CD4-positive, alpha-beta T cell treated with Interleukin-15 for 1 hour (primary cell): ENCODE results near the gene MDM4.
"Not testable (repeated sequence)": the region's sequence is repeated elsewhere in the genome, so short reads cannot be mapped to it uniquely, and the experiment has no call there.

Experiments used
- DNase-seq: peaks from one replicate; pipeline ENCODE4 v3.0.0-alpha.2; 2020

MDM4 gene, protein sequence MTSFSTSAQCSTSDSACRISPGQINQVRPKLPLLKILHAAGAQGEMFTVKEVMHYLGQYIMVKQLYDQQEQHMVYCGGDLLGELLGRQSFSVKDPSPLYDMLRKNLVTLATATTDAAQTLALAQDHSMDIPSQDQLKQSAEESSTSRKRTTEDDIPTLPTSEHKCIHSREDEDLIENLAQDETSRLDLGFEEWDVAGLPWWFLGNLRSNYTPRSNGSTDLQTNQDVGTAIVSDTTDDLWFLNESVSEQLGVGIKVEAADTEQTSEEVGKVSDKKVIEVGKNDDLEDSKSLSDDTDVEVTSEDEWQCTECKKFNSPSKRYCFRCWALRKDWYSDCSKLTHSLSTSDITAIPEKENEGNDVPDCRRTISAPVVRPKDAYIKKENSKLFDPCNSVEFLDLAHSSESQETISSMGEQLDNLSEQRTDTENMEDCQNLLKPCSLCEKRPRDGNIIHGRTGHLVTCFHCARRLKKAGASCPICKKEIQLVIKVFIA

DNA sequence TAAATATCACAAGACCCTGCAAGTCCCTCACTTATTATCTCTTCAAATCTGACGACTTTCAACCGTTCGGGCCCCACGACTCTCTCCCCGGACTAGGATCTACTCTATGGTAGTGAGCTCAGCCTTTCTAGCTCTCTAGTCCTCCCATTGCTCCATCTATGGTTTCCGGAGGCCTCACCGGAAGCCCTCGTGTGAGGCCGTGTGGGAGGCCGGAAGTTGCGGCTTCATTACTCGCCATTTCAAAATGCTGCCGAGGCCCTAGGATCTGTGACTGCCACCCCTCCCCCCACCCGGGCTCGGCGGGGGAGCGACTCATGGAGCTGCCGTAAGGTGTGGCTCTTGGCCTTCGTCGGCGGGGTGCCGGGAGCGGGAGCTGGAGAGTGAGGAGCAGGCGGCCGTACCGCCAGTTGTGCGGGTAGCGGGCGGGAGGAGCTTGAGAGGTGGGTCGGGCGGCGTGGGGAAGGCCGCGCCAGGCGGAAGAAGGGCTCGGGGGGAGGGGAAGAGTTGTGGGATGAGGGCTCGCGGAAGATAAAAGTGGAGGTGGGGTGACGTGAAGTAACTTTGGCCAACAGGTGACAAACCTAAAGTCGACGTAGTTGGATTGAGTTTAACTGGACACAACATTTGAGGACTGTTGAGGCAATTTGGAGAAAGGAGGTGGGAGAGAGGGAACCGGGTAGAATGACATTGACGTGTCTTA lies at the start of gene MDM4:
Gene MDM4, plus strand, starts transcription at position 227 of the 700 bp plus-strand sequence. CDS start 9,113 bp downstream, outside the sequence.
- DNase-seq: peak; percentile 96

- DNase-seq: no peak
Measured at GRCh38 chr1:204466416-204467405, 49.5 kb upstream of the MDM4 start.

DNA sequence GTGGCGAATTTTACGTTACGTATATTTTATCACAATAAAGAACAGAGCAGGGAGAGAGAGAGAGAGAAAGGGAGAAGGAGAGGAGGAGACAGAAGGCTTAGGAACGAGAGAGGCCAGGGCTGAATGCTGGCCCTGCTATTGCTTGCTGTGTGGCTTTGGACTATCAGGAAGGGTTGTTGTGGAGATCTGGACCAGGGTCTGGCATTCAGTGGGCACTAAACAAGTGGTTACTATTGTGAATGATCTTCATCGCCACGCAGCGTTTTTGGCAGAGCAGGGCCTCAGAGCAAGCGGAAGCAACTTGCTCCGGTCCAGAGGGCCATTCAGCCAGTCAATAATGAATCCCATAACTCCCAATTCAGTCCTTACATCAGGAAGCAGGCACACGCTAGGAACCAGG lies 48.0 kb upstream of the MDM4 start:
- DNase-seq: no peak

GRCh38 chr1:204468766-204469302 lies 47.4 kb upstream of the MDM4 start:
- no peak for DNase-seq

DNA sequence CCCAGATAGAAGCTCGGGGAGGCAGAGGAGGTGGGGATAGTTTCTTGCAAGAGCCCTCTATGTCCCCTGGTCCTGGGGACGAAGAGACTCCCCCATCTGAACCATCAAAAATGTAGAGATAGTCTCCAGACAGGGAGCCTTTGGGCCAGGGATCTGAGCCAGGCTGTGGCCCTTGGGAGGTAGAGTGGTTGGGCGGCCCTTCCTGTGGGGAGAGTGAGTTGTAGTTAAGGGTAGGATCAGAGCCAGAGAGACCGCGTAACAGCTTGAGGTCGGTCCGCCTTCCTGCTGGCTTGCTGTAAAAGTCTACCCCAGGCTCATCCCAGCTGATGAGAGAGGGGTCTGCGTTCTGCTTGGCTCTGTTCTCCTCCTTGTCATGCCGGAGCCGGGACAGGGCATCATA lies 46.9 kb upstream of the MDM4 start:
- no peak for DNase-seq

GRCh38 chr1:204471687-204472086 lies 44.5 kb upstream of the MDM4 start:
- no peak for DNase-seq

GRCh38 chr1:204472660-204473059 lies 43.5 kb upstream of the MDM4 start:
- no peak for DNase-seq

DNA sequence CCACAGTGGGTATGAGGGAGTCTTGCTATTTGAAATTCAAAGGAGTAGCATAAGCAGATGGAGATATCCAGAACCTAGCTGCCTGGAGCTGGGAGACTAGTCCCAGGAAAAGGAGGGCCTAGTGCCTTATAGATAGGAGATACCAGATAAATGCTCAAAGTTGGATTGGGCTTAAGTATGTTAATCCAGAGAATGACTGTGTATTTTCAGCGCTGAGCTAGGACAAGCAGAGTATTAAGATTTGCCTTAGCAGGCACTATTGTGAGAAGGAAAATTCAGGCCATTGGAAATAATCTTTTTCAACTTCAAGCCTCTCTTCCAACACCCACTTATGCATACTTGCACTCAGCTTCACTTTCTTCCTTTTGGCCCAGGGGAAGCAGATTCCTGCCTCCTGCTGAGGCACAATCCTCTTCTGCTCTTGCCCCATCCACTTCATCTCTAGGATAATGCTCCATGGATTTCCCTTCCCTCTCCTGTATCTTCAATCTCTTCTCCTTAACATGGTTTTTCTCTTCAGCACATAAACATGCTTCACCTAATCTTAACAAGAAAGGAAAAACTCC lies 42.7 kb upstream of the MDM4 start:
- DNase-seq: no peak

DNA sequence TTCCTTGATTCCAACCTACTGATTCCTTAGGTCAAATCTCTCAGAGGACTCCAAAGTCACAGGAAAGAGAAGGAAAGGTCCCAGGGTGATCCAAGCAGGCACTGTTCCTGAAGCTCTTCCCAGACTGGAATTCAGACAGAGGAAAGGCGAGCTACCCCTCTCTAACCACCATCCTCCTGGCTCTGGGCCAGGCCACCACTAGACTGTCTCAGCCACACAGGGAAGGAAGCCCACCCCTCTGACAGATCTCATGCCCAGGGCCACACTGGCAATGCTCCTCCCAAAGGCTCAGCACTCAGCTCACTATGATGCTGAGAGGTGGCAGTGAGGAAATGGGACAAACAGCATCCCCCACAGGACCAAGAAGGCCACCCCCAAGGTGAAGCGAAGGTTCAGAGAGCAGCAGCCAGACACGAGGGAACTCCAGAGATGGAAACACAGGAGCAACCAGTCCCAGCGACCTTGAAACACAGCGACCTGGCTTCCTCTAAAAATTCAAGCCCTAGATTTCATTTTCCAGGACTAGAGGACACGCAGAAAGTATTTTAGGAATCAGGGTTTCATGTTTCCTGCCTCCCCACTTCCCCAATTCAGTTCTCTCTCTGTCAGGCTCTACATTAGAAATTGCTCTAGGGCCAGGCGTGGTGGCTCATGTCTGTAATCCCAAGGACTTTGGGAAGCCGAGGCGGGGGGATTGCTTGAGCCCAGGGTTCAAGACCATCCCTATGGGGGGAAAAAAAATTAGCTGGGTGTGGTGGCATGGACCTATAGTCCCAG lies 40.4 kb upstream of the MDM4 start:
- no peak for DNase-seq

DNA sequence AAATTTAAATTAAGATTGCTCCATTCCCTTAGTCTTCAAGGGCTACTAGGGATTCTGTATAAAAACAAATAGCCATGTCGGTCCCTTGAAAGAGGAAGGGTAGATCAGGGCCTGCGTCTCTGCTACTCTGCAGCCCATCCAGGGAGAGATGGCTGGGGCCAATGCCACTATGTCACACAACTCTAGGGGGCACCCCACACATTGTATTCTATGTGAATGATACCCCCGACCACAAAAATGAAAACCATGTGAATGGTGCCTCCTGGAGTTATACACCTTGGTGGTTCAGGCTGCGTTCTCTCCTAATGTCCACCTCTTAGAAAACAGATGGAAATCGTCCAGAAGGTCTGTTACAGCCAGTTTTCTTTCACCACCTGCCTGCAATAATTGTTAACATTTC lies 39.6 kb upstream of the MDM4 start:
- DNase-seq: no peak

DNA sequence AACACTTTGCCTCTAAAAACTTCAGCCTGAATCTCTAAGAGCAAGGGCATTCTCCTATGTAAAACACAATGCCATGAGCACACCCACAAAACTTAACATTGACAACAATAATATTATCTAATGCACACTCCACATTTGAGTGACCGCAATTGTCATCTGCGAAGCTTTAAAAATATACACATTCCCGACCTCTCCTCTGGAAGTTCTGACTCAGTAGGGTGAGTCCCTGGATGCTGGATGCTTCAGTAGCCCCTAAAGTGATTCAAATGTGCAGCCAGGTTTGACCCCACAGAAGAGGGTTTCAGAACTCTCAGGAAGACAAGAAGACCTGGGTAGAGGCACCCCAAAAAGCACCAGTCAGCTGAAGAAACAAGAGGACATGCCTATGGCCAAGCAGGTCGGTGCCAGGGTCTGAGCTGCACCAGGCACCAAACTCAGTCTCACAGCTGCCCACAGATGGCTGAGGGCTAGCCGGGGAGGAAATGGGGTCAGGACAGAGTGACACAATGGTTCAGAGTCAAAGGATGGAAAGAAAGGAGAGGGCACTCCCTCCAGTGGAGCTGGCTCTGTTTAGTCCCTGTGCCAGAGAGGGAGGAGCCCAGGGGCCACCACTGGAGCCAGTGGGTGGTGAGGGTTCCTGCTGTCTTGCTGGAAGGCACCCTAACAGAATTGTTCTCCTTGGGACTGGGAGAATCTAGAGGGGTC lies 39.0 kb upstream of the MDM4 start:
- no peak for DNase-seq

DNA sequence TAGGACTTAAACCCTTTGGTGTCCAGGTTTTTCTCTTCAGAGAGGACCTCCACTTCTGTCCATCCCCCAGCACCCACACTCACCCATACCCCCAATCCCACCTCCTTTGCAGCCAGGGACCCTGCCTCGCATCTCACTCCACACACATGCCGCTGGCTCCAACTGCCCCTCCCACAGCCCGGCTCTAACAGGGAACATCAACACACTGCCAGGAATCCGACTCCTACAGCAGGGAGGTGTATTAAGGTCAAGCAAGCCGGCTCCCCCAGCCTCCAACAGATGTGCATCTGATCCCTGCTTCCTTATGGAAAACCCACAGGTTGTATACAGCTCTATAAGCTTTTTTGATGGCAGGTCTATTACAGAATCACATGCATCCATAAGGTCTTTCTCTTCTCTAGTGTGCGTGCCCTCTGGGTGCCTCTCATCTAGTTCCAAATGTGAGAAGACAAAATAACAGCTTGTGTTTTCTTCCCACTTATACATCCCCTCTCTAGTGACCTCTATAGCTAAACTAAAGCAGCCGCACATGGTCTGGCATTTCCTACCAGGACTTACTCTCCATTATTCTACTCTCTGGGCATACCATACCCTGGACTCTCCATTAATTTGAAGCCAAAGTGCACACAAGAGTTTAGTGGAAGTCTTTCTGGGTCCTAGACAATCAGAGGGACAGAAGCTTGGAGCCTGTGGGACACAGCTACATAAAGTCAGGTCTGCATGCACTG lies 37.9 kb upstream of the MDM4 start:
- DNase-seq: no peak

DNA sequence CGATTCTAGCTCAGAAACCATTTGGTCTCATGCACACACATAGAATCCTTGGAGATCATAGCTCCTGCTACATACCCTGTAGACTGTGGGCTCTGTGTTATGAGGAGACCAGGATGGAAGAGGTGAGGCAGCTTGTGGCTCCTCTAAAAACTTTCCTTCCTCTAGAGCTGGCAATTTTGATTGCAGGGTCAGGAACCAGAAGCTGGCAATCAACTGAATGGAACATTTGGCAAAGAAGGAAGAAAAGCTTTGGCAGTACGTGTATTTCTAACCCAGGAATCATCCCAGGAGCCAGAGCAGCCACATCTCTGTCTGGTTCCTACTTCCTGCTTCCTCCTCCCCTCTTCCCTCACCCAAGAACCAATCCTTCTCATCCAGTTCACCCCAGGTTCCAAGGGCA lies 37.3 kb upstream of the MDM4 start:
- DNase-seq: no peak

- no peak for DNase-seq
Measured at GRCh38 chr1:204479387-204480136, 36.6 kb upstream of the MDM4 start.

GRCh38 chr1:204480515-204480914 lies 35.7 kb upstream of the MDM4 start:
- DNase-seq: no peak

DNA sequence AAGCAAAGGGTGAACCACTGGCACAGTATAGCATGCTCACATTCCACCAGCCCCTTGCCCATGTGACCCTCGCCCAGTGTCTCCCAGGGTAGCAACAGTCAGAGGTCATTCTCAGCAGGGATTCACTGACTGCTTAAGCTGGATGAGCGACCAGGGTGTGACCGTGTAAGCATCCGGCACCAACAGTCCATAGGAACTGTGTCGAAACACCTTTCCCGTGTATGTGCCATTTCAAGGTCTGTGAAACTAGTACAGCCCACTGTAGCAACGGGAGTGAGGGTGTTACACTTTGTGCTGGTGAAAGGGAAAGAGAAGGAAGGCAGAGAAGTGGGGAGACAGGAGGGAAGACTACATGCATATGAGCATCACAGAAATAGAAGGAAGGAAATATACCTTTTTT lies 32.4 kb upstream of the MDM4 start:
- DNase-seq: no peak

DNA sequence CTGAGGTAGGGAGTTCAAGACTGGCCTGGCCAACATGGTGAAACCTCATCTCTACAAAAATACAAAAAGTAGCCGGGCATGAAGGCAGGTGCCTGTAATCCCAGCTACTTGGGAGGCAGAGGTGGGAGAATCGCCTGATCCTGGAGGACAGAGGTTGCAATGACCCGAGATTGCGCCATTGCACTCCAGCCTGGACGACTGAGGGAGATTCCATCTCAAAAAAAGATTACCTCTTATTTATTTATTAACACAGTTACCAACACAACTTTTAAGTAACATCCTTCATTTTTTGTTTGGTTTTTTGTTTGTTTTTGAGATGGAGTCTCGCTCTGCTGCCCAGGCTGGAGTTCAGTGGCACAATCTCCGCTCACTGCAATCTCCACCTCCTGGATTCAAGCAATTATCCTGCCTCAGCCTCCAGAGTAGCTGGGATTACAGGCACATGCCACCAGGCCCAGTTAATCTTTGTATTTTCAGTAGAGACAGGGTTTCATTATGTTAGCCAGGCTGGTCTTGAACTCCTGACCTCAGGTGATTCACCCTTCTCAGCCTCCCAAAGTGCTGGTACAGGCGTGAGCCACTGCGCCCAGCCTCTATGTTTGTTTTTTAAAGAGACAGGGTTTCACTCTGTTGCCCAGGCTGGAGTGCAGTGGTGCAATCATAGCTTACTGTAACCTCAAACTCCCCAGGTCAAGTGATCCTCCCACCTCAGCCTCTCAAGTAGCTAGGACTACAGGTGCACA lies 29.5 kb upstream of the MDM4 start:
- DNase-seq: not testable (repeated sequence)

DNA sequence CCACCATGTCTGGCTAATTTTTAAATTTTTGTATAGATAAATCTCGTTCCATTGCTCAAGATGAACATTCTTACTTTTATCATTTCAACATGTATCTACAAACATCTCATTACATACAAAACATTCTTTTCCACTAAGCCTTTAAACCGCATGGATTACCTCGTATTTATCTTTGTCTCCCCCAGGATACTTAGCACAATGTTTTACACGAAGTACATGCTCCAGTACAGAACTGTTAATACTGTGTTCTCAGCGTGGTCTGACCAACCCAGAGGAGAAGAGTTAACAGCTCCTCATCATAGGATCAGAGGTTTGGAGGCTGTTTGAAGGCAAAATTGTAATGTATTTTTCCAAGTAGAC lies 29.0 kb upstream of the MDM4 start:
- DNase-seq: no peak

GRCh38 chr1:204491655-204492054 lies 24.6 kb upstream of the MDM4 start:
- no peak for DNase-seq
